GM12878 (cell line): ENCODE data around the gene RPL13A. TPM values are rescaled to one million over a fixed set of nuclear protein-coding genes. Genes with fewer than 3 reads are reported as not detected.

Experiments used
- ASH2L ChIP-seq: fragments of 300-600, 200-600 bp; sonication (generic); IDR thresholded peaks from 2 replicates; pipeline ENCODE4 v1.6.1; 2017; ENCODE audit warnings: low read depth, mild to moderate bottlenecking, borderline replicate concordance
- BMI1 ChIP-seq: fragments of 450-650 bp; IDR thresholded peaks from 2 replicates; pipeline ENCODE4 v1.6.1; 2016; ENCODE audit warnings: mild to moderate bottlenecking, moderate library complexity, borderline replicate concordance
- CREB1 ChIP-seq: IDR thresholded peaks from 2 replicates; pipeline ENCODE4 v1.6.1; 2012; ENCODE audit warnings: low read depth, mild to moderate bottlenecking, inconsistent platforms
- ESRRA ChIP-seq: IDR thresholded peaks from 2 replicates; pipeline ENCODE4 v1.6.1; 2012; ENCODE audit warnings: mild to moderate bottlenecking, low read length, improper control_type of control experiment
- FOXK2 ChIP-seq: fragments of 450-650 bp; IDR thresholded peaks from 2 replicates; pipeline ENCODE4 v1.6.1; 2017; ENCODE audit warnings: mild to moderate bottlenecking, moderate library complexity
- HDAC2 ChIP-seq: fragments of 200-600 bp; sonication (generic); IDR thresholded peaks from 2 replicates; pipeline ENCODE4 v1.6.1; 2017
- KLF5 ChIP-seq: fragments of 450-650 bp; IDR thresholded peaks from 2 replicates; pipeline ENCODE4 v1.6.1; 2014; ENCODE audit warnings: mild to moderate bottlenecking; ENCODE audit not compliant: partially characterized antibody
- MEF2B ChIP-seq: fragments of 450-650 bp; IDR thresholded peaks from 2 replicates; pipeline ENCODE4 v1.6.1; 2018; ENCODE audit warnings: mild to moderate bottlenecking, moderate library complexity; ENCODE audit not compliant: partially characterized antibody, poor library complexity, severe bottlenecking
- NR2C2 ChIP-seq: IDR thresholded peaks from 2 replicates; pipeline ENCODE4 v1.6.1; 2011; ENCODE audit warnings: borderline replicate concordance, low read depth; ENCODE audit not compliant: control insufficient read depth, insufficient read length
- RBBP5 ChIP-seq: fragments of 200-600 bp; sonication (generic); conservative IDR thresholded peaks from 2 replicates; pipeline ENCODE4 v1.6.1; 2016
- SMAD5 ChIP-seq: IDR thresholded peaks from 2 replicates; pipeline ENCODE4 v1.6.1; 2016; ENCODE audit warnings: antibody characterized with exemption, low read depth
- SREBF1 ChIP-seq: IDR thresholded peaks from 2 replicates; pipeline ENCODE4 v1.6.1; 2012; ENCODE audit warnings: mild to moderate bottlenecking, low read length
- SREBF2 ChIP-seq: IDR thresholded peaks from 2 replicates; pipeline ENCODE4 v1.6.1; 2012; ENCODE audit warnings: mild to moderate bottlenecking, low read length
- TARDBP ChIP-seq: IDR thresholded peaks from 2 replicates; pipeline ENCODE4 v1.6.1; 2016; ENCODE audit warnings: borderline replicate concordance
- WRNIP1 ChIP-seq: IDR thresholded peaks from 2 replicates; pipeline ENCODE4 v1.6.1; 2011; ENCODE audit warnings: low read depth, low read length, improper control_type of control experiment, borderline replicate concordance
- ZBTB40 ChIP-seq: fragments of 450-650 bp; IDR thresholded peaks from 2 replicates; pipeline ENCODE4 v1.6.1; 2016; ENCODE audit warnings: mild to moderate bottlenecking, moderate library complexity, borderline replicate concordance
- ZNF217 ChIP-seq: fragments of 450-650 bp; IDR thresholded peaks from 2 replicates; pipeline ENCODE4 v1.6.1; 2017; ENCODE audit warnings: antibody characterized with exemption, mild to moderate bottlenecking
- polyA plus RNA-seq, 11 experiments: library from polyadenylated mRNA; depleted of rRNA in 4 of 11; unstranded in 6 of 11; stranded (reverse) in 5 of 11; fragments of >200 nt; fragmentation: Nextera tagmentation in 4 of 11; fragmentation: Illumina TruSeq in 1 of 11; extraction: Ambion mirVana in 4 of 11; extraction: Trizol in 1 of 11; gene quantifications; 1 replicate in 1 of 11; 2 replicates in 10 of 11; pipeline versions ENCODE4 v1.2.1 to v1.2.3, GENCODE V29; 2011 to 2016; ENCODE audit warnings: inconsistent platforms in 2 of 11, missing spikeins in 2 of 11, low read depth in 1 of 11
- total RNA-seq, 4 experiments: library from RNA; depleted of rRNA in 3 of 4; stranded (reverse); fragments of >200 nt in 3 of 4; fragmentation: Illumina TruSeq in 1 of 4; extraction: Trizol in 1 of 4; gene quantifications; 2 replicates each; pipeline versions ENCODE4 v1.2.1 to v1.2.3, GENCODE V29; 2013 to 2021
- TF ChIP-seq, protein P1 (sequence below): fragments of 450-650 bp; IDR thresholded peaks from 2 replicates; pipeline ENCODE4 v1.6.1; 2016; ENCODE audit warnings: mild to moderate bottlenecking
- TF ChIP-seq, protein P2 (sequence below): IDR thresholded peaks from 2 replicates; pipeline ENCODE4 v1.6.1; 2012; ENCODE audit warnings: mild to moderate bottlenecking, low read depth, low read length
- TF ChIP-seq, protein P3 (sequence below): fragments of 450-650 bp; IDR thresholded peaks from 2 replicates; pipeline ENCODE4 v1.6.1; 2017; ENCODE audit warnings: antibody characterized with exemption, mild to moderate bottlenecking, moderate library complexity

Gene RPL13A
- total and polyA plus RNA-seq, 10 of the 15 experiments (the other 5 are each of a cell fraction or from before 2014, with no cell fraction given): 1,426 to 8,961 (median 4,266) TPM

GRCh38 chr19:49468746-49469447 is 18.5 kb upstream of the RPL13A start (continued):
- no peak for TF ChIP-seq SMAD5
- no peak for TF ChIP-seq ASH2L
- TF ChIP-seq BMI1: peak; percentile 76
- no peak for TF ChIP-seq HDAC2
- TF ChIP-seq FOXK2: no peak
- TF ChIP-seq CREB1: peak; percentile 58; the same call in 1 of the 2 replicates
- no peak for TF ChIP-seq RBBP5
- TF ChIP-seq NR2C2: no peak
- TF ChIP-seq, protein P1, sequence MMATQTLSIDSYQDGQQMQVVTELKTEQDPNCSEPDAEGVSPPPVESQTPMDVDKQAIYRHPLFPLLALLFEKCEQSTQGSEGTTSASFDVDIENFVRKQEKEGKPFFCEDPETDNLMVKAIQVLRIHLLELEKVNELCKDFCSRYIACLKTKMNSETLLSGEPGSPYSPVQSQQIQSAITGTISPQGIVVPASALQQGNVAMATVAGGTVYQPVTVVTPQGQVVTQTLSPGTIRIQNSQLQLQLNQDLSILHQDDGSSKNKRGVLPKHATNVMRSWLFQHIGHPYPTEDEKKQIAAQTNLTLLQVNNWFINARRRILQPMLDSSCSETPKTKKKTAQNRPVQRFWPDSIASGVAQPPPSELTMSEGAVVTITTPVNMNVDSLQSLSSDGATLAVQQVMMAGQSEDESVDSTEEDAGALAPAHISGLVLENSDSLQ: peak; percentile 88
- no peak for TF ChIP-seq WRNIP1
- TF ChIP-seq ZBTB40: no peak
- TF ChIP-seq SREBF1: no peak
- TF ChIP-seq KLF5: no peak
- TF ChIP-seq ZNF217: peak; percentile 39; the same call in 1 of the 2 replicates
- TF ChIP-seq TARDBP: no peak
- TF ChIP-seq, protein P2, sequence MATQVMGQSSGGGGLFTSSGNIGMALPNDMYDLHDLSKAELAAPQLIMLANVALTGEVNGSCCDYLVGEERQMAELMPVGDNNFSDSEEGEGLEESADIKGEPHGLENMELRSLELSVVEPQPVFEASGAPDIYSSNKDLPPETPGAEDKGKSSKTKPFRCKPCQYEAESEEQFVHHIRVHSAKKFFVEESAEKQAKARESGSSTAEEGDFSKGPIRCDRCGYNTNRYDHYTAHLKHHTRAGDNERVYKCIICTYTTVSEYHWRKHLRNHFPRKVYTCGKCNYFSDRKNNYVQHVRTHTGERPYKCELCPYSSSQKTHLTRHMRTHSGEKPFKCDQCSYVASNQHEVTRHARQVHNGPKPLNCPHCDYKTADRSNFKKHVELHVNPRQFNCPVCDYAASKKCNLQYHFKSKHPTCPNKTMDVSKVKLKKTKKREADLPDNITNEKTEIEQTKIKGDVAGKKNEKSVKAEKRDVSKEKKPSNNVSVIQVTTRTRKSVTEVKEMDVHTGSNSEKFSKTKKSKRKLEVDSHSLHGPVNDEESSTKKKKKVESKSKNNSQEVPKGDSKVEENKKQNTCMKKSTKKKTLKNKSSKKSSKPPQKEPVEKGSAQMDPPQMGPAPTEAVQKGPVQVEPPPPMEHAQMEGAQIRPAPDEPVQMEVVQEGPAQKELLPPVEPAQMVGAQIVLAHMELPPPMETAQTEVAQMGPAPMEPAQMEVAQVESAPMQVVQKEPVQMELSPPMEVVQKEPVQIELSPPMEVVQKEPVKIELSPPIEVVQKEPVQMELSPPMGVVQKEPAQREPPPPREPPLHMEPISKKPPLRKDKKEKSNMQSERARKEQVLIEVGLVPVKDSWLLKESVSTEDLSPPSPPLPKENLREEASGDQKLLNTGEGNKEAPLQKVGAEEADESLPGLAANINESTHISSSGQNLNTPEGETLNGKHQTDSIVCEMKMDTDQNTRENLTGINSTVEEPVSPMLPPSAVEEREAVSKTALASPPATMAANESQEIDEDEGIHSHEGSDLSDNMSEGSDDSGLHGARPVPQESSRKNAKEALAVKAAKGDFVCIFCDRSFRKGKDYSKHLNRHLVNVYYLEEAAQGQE: no peak
- TF ChIP-seq MEF2B: peak; percentile 94
- TF ChIP-seq, protein P3, sequence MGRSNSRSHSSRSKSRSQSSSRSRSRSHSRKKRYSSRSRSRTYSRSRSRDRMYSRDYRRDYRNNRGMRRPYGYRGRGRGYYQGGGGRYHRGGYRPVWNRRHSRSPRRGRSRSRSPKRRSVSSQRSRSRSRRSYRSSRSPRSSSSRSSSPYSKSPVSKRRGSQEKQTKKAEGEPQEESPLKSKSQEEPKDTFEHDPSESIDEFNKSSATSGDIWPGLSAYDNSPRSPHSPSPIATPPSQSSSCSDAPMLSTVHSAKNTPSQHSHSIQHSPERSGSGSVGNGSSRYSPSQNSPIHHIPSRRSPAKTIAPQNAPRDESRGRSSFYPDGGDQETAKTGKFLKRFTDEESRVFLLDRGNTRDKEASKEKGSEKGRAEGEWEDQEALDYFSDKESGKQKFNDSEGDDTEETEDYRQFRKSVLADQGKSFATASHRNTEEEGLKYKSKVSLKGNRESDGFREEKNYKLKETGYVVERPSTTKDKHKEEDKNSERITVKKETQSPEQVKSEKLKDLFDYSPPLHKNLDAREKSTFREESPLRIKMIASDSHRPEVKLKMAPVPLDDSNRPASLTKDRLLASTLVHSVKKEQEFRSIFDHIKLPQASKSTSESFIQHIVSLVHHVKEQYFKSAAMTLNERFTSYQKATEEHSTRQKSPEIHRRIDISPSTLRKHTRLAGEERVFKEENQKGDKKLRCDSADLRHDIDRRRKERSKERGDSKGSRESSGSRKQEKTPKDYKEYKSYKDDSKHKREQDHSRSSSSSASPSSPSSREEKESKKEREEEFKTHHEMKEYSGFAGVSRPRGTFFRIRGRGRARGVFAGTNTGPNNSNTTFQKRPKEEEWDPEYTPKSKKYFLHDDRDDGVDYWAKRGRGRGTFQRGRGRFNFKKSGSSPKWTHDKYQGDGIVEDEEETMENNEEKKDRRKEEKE: no peak
- TF ChIP-seq SREBF2: no peak
- TF ChIP-seq ESRRA: no peak
